Astrocyte (in vitro differentiated cells and primary cell): ENCODE results near the gene AGBL4. TPM values are rescaled to one million over a fixed set of nuclear protein-coding genes. Genes with fewer than 3 reads are reported as not detected.

Experiments used
- DNase-seq: peaks from one replicate; pipeline ENCODE4 v3.0.0-alpha.2; 2010; ENCODE audit warnings: low read depth
- FAIRE-seq: peaks from 2 replicates; lab custom pipeline; 2011; peaks lifted over from hg19 to GRCh38; lab: Jason Lieb, UNC
- H2AFZ ChIP-seq: 2 replicates; pipeline ENCODE4 v1.6.0; 2012; ENCODE audit warnings: low read depth, low read length, inconsistent platforms
- H3K27ac ChIP-seq: 2 replicates; pipeline ENCODE4 v1.5.1; 2011; ENCODE audit warnings: low read depth, low read length, inconsistent platforms
- H3K27me3 ChIP-seq: 2 replicates; pipeline ENCODE4 v1.6.0; 2011; ENCODE audit warnings: low read length, inconsistent platforms; ENCODE audit not compliant: insufficient read depth
- H3K36me3 ChIP-seq: 2 replicates; pipeline ENCODE4 v1.5.1; 2011; ENCODE audit warnings: low read length, inconsistent platforms; ENCODE audit not compliant: insufficient read depth
- H3K4me1 ChIP-seq: 2 replicates; pipeline ENCODE4 v1.5.1; 2011; ENCODE audit warnings: low read length, inconsistent platforms; ENCODE audit not compliant: insufficient read depth
- H3K4me2 ChIP-seq: 2 replicates; pipeline ENCODE4 v1.6.0; 2012; ENCODE audit warnings: low read length, inconsistent platforms
- H3K4me3 ChIP-seq: 2 replicates; pipeline ENCODE4 v1.5.1; 2011; ENCODE audit warnings: low read depth, mild to moderate bottlenecking, low read length, inconsistent platforms; ENCODE audit not compliant: insufficient read depth
- H3K79me2 ChIP-seq: 2 replicates; pipeline ENCODE4 v1.6.0; 2012; ENCODE audit warnings: mild to moderate bottlenecking, low read length, inconsistent platforms; ENCODE audit not compliant: insufficient read depth
- H3K9ac ChIP-seq: 2 replicates; pipeline ENCODE4 v1.6.0; 2012; ENCODE audit warnings: mild to moderate bottlenecking, low read length, inconsistent platforms
- H3K9me3 ChIP-seq: 2 replicates; pipeline ENCODE4 v1.5.1; 2012; ENCODE audit warnings: low read depth, mild to moderate bottlenecking, low read length, inconsistent platforms; ENCODE audit not compliant: insufficient read depth
- H4K20me1 ChIP-seq: 2 replicates; pipeline ENCODE4 v1.6.0; 2012; ENCODE audit warnings: low read length, inconsistent platforms; ENCODE audit not compliant: insufficient read depth
- H3K27ac Mint-ChIP-seq: one replicate; pipeline ENCODE4 v1.8.0; 2021; ENCODE audit warnings: mild to moderate bottlenecking, mixed read lengths; ENCODE audit not compliant: unreplicated experiment
- H3K27me3 Mint-ChIP-seq: one replicate; pipeline ENCODE4 v1.8.0; 2021; ENCODE audit warnings: low read depth, mixed read lengths; ENCODE audit not compliant: unreplicated experiment
- H3K36me3 Mint-ChIP-seq: one replicate; pipeline ENCODE4 v1.8.0; 2021; ENCODE audit warnings: low read depth, mixed read lengths; ENCODE audit not compliant: unreplicated experiment
- H3K4me1 Mint-ChIP-seq: one replicate; pipeline ENCODE4 v1.8.0; 2021; ENCODE audit warnings: low read depth, mixed read lengths; ENCODE audit not compliant: unreplicated experiment
- H3K4me3 Mint-ChIP-seq: one replicate; pipeline ENCODE4 v1.8.0; 2021; ENCODE audit warnings: mild to moderate bottlenecking, moderate library complexity, mixed read lengths; ENCODE audit not compliant: unreplicated experiment
- H3K9me3 Mint-ChIP-seq: one replicate; pipeline ENCODE4 v1.8.0; 2021; ENCODE audit warnings: mild to moderate bottlenecking, mixed read lengths; ENCODE audit not compliant: unreplicated experiment
- CTCF ChIP-seq: IDR thresholded peaks from 2 replicates; pipeline ENCODE4 v1.5.1; 2011; ENCODE audit warnings: low read depth, mild to moderate bottlenecking, inconsistent platforms, low read length, moderate library complexity; ENCODE audit not compliant: insufficient read depth
- EZH2 ChIP-seq: IDR thresholded peaks from 2 replicates; pipeline ENCODE4 v1.6.1; 2012; ENCODE audit warnings: mild to moderate bottlenecking, low read length, inconsistent platforms; ENCODE audit not compliant: insufficient read depth
- total RNA-seq: library from RNA; stranded (reverse); gene quantifications from 2 replicates; pipeline ENCODE4 v1.2.1, GENCODE V29; 2021

The AGBL4 gene
- total RNA-seq, 1 donor from 2014 or later: not detected

- Mint-ChIP-seq H3K27ac (no peak overlapping the region), H3K36me3 (no peaks in the 10 kb centered on the region), H3K27me3 (no peaks in the 10 kb centered on the region), H3K4me1 (no peaks in the 10 kb centered on the region), H3K9me3 (peaks cover 2% of the 10 kb centered on the region), H3K4me3 (no peak overlapping the region)
- H3K79me2 ChIP-seq: no peaks in the 10 kb centered on the region
- no peak for TF ChIP-seq EZH2
- TF ChIP-seq CTCF: no peak
- H2AFZ ChIP-seq: no peak overlapping the region
- no peaks in the 10 kb centered on the region for H3K36me3 ChIP-seq
- DNase-seq (peak; percentile 8), FAIRE-seq (no peak)
- no peak overlapping the region for H3K9ac ChIP-seq
- no peaks in the 10 kb centered on the region for H3K27me3 ChIP-seq
- no peaks in the 10 kb centered on the region for H3K9me3 ChIP-seq
- no peak overlapping the region for H3K27ac ChIP-seq
- no peak overlapping the region for H3K4me3 ChIP-seq
- no peak overlapping the region for H3K4me2 ChIP-seq
- H4K20me1 ChIP-seq: no peaks in the 10 kb centered on the region
- H3K4me1 ChIP-seq: no peaks in the 10 kb centered on the region
Measured at GRCh38 chr1:49435291-49435690, 588.5 kb downstream of the AGBL4 start.

GRCh38 chr1:49424782-49425181 lies 599.0 kb downstream of the AGBL4 start:
- Histone ChIP-seq H3K27ac (no peak overlapping the region), H3K4me3 (no peak overlapping the region), H3K27me3 (no peaks in the 10 kb centered on the region), H3K36me3 (no peaks in the 10 kb centered on the region), H3K9ac (no peak overlapping the region), H3K9me3 (no peaks in the 10 kb centered on the region), H3K4me2 (no peak overlapping the region), H3K4me1 (no peaks in the 10 kb centered on the region), H4K20me1 (no peaks in the 10 kb centered on the region), H3K79me2 (no peaks in the 10 kb centered on the region), H2AFZ (no peak overlapping the region)
- no peak overlapping the region for H3K4me3 Mint-ChIP-seq
- H3K27me3 Mint-ChIP-seq: no peaks in the 10 kb centered on the region
- no peak for FAIRE-seq
- TF ChIP-seq CTCF (no peak), EZH2 (no peak)
- peaks cover 6% of the 10 kb centered on the region for H3K9me3 Mint-ChIP-seq
- no peak for DNase-seq
- no peaks in the 10 kb centered on the region for H3K36me3 Mint-ChIP-seq
- no peaks in the 10 kb centered on the region for H3K4me1 Mint-ChIP-seq
- H3K27ac Mint-ChIP-seq: no peak overlapping the region

- Histone ChIP-seq H3K9ac (no peak overlapping the region), H3K36me3 (no peaks in the 10 kb centered on the region), H3K27me3 (no peaks in the 10 kb centered on the region), H3K27ac (no peak overlapping the region), H3K4me3 (no peak overlapping the region), H2AFZ (no peak overlapping the region), H3K79me2 (no peaks in the 10 kb centered on the region), H3K9me3 (no peaks in the 10 kb centered on the region), H4K20me1 (no peaks in the 10 kb centered on the region), H3K4me1 (no peaks in the 10 kb centered on the region), H3K4me2 (no peak overlapping the region)
- H3K4me1 Mint-ChIP-seq: no peaks in the 10 kb centered on the region
- H3K36me3 Mint-ChIP-seq: no peaks in the 10 kb centered on the region
- no peak overlapping the region for H3K27ac Mint-ChIP-seq
- H3K9me3 Mint-ChIP-seq: peaks cover 6% of the 10 kb centered on the region
- FAIRE-seq (no peak), DNase-seq (no peak)
- no peaks in the 10 kb centered on the region for H3K27me3 Mint-ChIP-seq
- TF ChIP-seq EZH2 (no peak), CTCF (no peak)
- H3K4me3 Mint-ChIP-seq: no peak overlapping the region
Measured at GRCh38 chr1:49416758-49417157, 607.0 kb downstream of the AGBL4 start.
